CD4-positive, alpha-beta T cell treated with Interleukin-21 for 1 hour (primary cell): ENCODE measurements around the gene TREM1.
A peak's percentile ranks its signal among the peaks of the same experiment; 100 is the strongest.

Experiments used
- DNase-seq: peaks from one replicate; pipeline ENCODE4 v3.0.0-alpha.2; 2020

The TREM1 gene

DNA sequence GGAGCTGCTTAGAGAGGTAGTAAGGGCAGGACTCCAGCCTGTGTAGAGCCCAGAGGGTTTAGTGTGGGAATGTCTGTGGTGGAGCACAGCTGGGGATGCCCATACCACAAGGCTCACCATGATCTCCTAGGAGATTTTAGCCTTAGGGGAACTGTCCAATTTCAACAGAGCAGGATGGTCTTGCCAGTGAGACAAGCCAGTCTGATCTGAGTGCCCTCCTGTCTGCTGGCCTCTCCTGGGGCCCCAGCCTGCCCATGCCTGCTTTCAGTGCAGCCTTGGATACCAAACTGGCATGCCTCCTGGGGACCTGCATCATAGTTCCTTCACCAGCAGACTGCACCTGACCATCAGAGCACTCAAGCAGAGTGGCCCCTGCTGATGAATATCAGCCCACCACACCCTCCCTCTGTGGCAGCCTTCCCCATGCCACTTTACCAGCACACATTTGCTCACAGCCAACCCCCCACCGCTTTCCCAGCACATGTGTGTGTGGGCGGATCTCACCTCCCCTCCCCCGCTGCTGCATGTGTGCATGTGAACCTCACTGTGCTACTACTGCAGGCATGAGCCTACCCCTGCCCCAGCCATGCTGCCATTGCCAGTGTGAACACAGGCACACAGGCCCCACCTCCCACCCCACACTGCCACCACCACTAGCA is 7.9 kb upstream of the TREM1 start:
- DNase-seq = no peak

DNA sequence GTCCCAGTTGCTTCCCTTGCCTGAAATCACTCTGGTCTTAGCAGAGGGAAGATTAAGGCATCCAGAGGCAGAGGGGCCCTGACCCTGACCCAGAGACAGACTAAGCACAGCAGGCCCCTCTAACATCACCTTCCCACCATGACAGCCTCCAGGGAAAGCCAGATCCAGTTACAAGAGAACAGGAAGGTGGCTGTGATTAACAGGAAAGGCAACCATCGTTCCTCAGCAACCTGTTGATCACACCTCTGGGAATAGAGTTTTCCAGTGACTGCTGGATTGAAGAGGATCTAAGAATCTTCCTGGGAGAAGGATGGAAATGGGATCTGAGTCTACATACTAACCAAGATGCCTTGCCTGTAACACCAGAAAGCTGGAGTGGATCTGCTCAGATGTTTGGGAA is 5.2 kb upstream of the TREM1 start:
- DNase-seq = no peak

DNA sequence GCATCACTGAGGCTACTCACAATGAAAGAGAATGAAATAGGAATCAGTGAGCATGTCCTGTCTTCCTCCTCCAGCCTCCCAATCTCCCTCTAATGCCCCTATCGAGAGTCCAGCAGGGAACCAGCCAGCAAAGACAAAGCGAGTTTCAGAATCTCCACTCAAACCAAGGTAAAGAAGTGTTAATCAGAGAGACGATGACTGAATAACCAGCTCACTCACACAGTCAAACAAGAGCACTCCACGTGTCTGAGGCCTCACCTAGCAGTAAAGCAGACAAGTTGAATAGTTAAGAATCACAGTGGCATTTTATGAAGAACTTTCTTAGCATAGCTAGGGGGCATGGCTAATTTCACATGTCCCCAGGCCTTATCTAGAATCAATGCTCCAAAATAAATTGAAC is 3.3 kb upstream of the TREM1 start:
- DNase-seq = no peak

DNA sequence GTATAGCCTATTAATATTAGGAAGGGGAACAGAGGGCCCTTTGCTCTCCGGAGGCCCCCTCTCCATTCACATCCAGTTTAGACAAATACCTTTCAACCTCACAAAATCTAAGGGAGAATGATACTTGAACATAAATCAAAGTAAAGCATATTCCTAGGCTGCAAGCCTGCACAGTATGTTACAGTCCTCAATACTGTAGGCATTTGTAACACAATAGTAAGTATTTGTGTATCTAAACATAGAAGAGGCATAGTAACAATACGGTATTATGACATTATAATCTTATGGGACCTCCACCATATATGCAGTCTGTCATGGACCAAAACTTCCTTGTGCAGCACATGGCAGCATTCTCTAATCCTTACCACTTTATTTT is 2.3 kb upstream of the TREM1 start:
- DNase-seq = no peak

DNA sequence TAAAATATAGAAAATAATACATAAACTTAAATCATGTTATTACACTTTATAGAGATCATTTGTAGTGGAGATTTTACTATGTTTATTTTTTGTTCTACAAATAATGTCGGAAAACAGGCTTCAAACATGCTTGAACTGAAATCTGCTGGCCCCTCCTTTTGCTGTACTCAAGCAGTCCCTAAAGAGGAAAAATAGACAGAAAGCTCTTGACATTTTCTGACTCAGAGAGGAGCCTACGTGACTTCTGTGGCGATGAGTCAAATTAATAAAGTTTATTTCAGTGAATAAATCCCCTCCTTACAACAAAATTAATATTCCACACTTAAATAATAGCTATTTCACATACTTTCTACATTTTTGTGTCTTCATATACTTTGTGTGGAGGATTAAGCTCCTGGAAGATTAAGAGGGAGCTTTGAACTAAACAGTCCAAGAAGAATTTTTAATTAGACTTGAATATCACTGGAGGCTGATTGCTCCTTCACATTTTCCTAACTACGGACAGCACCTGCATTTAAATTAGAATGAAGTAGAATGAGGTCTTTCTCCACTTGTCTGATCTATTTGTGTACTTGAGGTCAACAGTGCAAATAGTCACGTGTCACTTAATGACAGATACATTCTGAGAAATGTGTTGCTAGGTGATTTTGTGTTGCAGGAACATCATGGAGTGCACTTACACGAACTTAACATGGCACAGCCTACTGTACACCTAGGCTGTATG is 1.7 kb upstream of the TREM1 start:
- DNase-seq = no peak

DNA sequence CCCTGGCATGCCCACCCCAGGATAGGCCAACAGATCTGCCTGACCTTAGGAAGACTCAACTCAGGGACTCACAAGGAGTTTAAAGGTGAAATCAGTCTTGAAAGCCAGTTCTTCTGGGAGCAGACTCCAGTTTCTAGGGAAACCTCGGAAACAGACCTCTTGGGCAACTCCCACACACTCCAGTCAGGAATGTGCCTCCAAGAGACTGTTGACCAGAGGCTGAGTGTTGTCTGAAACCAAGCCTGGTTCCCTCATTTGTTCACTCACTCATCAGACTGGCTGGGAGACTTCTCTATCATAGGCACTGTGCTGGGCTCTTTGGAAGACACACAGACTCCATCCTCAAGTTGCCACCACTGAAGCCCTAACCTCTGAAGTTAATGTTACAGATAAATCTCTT is 1.8 kb downstream of the TREM1 start:
- DNase-seq = no peak

DNA sequence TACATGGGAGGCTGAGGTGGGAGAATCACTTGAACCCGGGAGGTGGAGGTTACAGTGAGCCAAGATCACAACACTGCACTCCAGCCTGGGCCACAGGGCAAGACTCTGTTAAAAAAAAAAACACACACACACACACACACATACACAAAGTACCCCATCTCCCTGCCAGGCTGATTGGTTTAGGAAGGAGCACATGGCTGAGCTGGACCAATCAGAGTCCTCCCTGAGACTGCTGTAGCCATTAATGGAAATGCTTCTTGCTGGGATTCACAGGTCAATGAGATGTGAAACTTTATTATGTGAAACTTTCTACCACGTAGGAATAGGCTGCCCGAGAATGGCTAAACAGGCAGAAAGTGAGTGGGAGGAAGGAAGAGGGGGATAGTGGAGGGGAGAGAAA is 2.9 kb downstream of the TREM1 start:
- no peak for DNase-seq

DNA sequence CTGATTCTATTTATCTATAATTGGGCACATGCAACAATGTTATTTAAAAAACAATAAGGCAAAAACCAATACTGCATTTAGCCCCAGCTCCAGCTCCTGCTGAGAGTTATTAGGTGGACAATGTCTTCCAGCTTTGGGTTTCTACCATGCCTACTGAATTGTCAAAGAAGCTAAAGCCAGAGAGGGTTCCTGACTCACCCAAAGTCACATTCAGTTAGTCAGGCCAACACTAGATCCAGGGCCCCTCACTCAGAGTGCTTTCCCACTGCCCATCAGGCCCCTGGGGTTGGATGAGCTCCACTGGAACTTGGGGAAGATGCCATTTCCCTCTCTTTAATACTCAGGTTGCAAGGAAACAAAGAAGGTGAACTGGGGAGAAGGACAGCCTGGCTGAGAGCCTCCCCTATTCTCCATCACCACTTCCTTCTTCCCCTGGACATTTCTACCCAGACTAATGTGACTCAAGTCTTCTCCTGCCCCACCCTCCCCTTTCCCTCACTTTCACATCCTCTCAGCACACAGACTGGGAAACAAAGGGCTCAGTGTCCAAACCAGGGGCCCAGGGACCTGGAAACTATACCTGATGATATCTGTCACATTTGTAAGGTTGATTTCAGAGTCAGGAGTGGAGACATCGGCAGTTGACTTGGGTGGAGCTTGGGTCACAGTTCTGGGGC is 6.0 kb downstream of the TREM1 start:
- DNase-seq = no peak

DNA sequence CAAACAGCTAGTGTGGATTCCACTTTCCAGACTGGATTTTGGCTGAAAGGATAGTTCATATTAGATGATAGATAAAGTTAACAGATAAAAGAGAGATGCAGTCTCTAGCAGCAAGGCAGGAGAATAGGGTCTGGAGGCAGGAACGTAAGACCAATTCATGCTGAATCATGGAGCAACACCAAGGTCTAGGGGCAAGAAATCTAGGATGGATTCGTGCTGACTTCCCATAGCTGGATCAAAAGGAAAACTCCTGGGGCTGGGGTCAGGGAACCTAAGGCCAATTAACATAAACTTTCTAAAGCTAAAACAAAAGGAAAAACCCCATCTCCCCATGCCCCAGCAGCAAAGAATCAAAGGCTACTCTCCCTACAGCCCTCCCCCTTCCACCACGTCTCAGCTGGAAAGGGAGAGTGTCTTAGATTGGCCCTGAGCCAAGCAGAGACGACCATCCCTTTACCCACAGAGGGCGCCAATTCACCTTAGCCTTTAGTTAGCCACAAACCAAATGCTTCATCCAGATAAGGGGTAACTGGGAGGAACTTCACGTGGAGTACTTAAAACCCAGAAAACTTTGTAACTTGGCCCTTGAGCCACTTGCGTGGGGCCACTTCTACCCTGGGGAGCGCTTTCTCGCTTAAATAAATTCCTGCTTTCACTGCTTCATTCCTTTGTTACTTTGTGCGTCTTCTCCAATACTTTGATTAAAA is 7.6 kb downstream of the TREM1 start:
- peak; percentile 76 for DNase-seq

DNA sequence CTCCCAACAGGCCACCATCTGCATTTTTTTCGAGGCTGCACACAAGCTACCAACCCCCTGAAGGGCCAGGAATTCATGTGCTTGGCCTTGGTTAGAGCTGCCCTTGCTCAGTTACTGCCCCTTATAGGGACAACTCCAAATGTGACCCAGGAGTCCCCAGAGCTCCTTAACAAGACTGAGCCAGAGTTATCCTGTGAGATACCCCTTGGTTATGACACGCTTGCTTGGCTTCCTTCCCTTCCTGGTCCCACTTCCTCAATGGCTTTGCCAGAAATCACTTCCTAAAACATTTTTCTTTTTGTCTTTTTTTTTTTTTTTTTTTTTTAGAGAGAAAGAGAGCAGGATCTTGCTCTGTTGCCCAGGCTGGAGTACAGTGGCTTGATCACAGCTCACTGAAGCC is 8.9 kb downstream of the TREM1 start:
- DNase-seq = no peak

DNA sequence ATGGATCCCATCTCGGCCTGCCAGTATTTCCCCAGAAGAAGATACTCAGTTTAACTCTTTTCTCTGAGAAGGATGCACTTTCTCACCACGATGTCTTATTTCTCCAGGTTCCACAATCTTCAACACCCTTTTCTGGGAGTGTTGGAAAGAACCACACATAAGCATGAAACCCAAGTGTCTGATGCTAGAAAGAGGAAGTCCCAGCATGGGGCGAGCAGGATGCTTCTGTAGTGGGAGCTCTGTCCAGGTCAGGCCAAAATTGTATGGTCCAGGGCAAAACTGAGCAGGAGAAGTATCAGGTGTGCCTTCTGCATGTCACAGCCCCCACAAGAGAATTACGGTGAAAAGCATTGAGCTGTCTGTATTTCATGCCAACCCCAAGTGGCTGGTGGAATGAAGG is 11.0 kb downstream of the TREM1 start:
- no peak for DNase-seq

DNA sequence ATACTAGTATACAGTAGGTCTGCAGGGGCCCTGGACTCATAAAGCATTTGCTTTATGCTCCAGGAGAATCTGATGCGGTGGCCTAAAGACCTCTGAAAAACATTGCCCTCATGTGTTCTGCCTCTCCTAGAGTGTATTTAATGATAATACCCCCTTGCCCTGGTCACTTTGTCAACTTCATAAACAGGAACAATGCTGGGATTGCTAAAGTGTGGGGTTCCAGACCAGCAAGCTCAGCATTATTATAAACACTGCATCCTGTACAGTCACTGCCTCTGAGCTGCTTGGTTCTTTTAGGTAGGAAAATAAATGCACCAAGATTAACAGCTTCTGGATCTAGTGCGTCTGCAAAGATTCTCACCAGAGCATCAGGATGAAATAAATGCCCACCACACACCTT is 12.2 kb downstream of the TREM1 start:
- DNase-seq = no peak

DNA sequence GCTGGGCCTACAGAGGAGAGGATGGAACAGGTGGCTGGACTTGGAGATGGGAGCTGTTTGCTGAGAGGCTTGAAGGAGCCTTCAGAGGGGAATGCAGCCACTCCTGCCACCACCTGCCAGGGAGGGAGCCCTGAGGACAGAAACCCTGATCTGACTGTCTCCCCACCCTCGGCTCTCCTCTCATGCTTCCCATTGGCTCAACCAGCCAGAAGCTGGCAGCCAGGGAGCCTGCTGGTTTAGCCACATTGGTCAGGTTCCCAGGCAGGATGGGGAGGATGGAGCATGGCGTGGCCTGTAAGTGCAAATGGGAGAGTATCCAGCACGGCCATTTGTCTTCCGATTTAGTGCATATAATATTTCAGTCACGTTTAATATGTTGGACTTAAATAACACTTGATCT is 12.8 kb downstream of the TREM1 start:
- DNase-seq = no peak

DNA sequence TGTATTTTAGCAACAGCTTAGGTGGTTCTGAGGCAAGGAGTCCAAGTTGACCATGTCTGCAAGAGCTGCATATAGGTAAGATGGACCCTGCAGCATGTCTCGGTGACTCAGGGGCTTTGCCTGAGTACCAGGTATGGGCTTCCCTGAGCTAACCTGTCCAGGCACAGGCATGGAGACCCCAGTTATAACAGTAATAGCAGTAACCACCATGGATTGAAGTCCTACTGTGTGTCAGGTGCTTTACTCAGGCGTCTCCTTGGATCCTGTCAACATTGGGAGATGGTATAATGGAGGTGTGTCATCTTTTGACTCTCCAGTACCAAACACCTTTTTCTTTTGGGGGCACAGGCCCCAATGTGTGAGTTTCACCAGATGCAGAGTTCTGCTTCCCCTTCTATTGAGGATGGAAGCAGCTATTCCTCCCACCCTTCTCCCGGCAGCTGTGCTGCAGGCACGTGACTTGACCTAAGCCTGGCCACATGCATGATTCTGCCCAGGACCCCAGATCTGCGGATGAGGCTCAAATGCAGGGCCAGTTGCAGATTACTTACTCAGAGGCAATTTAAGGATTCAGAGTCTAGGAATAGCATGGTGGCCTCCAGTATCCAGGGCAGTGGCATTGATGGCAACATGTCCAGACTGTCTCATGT is 13.8 kb downstream of the TREM1 start:
- DNase-seq = no peak

DNA sequence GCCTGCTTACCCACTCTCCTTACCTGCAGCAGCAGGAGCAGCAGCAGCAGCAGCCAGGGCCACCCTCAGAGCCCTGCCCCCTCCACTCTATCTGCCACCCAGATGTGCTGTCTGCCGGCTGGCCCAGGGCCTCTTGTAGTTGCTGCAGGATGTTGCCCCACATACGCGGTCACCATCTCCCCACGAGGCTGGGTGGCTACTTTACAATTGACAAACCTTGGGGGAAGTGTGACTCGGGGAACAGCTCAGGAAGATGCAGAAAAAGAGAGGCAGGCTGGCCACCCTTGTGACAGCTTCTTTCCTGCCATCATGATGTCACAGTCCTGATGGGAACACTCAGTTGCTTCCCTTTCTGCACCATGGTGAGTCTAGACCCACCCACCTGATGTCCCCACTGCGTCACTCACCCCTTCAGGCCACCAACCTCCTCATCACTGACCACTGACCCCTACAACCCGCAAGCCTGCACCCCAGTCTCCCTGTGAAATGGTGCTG is 14.5 kb downstream of the TREM1 start:
- DNase-seq = peak; percentile 33

DNA sequence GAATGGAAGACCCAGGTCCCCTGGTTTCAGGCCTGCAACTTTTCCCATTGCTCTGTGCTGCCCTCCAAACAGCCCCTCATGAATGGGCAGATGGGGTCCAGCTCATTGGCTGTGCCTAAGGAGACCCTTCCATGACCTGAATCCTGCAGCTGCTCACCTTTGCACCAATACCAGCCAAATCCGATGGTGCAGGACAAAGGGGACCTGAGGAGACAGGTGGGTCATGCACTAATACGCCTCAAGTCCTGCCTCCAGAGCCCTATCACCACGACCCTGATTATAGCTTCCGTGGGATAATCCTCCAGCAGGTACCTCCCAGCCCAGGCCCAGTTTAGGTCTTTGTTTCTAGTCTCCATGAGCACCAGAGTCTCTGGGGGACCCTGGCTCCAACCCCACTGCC is 16.8 kb downstream of the TREM1 start:
- DNase-seq = no peak

DNA sequence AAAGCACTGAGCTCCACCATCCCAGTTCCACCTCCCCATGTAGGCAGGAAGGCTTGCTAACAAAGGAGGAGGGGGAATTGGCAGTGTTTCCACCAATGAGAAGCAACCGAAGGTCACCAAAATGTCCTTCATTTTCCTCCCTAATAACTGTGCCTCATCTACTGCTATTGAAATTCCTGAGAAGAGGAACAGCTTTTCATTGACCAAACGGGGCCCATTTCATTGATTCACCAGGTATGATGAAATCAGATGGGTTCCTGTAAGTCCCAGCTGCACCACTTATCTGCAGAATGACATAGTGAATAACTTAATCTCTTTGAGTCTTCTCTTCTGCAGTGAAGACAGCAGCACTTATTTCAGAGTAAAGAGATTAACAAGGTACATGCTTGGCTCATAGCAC is 17.3 kb downstream of the TREM1 start:
- no peak for DNase-seq

DNA sequence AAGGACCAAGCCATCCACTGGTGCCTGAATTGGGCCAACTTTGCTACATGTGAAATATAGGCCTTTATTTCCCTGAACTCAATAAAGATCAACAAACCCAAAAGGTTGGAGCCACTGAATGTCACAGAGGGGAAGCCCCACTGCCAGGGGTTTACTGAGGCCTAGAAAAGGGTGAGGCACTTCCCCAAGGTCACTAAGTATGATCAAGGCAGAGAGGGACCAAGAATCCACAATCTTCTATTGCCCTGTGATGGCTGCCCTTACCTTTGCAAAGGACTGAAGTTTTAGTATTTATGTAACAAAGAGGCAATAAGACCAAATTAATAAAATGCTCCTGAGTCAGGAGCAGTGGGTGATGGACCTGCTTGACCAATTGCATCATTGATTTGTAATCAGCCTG is 18.0 kb downstream of the TREM1 start:
- no peak for DNase-seq

DNA sequence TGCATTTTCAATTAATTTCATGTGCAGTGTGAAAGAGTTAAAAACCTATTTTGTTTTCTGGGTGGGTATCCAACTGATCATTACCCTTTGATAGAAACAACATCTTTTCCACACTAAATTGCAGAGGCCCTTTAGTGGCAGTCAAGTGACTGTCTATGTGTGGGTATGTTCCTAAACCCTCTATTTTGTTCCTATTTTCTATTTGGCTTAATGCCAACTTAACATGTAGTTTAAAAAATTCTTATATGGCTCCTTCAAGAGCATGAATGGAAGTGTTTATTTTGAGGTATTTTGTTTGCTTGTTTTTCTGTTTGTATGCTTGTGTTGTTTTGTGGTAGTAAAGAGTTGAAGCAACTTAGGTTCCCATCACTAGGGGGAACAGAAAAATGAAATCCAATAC is 19.9 kb downstream of the TREM1 start:
- no peak for DNase-seq

DNA sequence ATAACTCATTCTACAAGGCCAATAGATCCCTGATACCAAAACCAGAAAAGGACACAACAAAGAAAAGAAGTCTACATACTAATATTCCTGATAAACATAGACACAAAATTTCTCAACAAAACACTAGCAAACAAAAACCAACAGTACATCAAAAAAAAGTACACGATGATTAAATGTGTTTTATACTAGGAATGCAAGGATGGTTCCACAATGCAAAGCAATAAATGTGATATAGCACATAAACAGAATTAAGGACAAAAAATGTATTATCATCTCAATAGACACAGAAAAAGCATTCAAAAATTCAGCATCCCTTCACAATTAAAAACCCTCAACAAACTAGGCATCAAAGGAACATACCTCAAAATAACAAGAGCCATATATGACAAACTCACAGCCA is 23.2 kb downstream of the TREM1 start:
- DNase-seq = no peak

DNA sequence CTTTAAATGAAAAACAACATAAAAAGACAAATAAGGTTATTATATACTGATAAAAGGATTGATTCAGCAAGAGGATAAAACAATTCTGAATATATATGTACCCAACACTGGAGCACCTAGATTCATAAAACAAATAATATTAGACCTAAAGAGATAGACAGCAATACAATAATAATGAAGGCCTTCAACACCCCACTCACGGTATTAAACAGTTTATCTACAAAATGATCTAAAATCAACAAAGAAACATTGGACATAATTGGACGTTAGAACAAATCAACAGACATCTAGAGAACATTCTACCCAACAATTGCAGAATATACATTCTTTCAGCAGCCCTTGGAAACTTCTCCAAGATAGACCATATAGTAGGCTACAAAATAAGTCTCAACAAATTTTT is 24.1 kb downstream of the TREM1 start:
- no peak for DNase-seq

DNA sequence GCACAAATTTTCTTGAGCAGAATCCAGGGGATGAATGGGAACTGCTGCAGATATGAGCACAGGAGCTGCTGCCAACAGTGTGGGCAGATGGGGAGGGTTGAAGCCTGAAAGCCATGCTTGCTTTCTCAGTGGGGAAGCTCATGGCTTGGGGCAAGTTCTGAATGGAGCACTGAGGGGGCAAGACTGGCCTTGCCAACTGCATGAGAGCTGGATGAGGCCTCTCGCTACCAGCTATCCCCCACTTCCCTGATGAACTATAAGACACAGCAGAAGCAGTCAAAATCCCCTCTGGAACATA is 28.3 kb downstream of the TREM1 start:
- no peak for DNase-seq
